Measurements from ENCODE around the gene PSMB11.

The PSMB11 gene

DNA sequence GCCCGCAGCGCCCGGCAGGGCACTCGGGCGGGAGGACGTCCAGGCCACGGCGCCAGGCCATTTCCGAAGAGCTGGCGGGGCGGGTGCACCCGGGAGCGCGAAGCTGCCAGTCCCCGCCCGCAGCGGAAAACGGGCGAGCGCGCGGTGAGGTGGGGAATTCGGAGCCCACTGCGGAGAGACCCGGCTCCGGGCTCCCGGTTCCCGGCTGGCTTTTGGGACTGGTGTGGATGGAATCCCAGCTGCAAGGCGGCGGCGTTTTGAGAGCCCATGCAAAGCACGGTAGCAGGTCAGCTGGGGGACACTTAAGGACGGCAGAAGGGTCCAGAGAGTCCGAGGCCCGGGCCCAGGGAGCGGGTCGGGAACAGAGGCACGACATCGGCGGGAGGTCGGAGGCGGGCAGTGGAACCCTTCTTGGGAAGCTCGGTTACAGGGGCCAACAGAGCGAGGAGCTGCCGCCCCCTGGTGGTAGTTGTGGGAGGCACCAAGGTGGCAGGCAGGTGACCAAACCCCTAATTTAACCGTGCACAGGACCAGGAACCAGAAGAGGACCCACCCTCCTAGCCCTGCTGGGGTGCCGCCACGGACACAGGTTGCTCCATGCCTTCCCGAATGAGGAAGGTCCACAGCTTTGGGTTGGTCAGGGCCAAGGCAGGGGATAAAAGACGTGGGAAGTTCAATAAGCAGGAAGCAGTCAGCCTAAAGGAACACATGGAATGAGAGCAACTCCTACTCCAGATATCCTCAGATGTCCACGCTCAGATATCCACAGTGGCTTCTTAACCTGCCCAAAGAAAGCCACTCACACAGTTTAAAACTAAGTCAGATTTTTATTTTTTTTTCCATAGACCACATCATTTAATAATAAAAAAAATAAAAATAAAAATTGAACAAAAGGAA is 16.0 kb downstream of the PSMB11 start:
- Histone ChIP-seq H2AFZ (ENCODE audit: low read length) (no peak overlapping the region), H3K9me2 (ENCODE audit: low read depth, low read length) (no peaks in the 10 kb centered on the region), H3K9me3 (ENCODE audit: low read length) (no peaks in the 10 kb centered on the region), H3K79me2 (ENCODE audit: insufficient read depth, low read length) (no peaks in the 10 kb centered on the region), H3K9ac (ENCODE audit: low read length) (peak overlapping the region; percentile 58), H4K20me1 (ENCODE audit: insufficient read depth, low read length) (no peaks in the 10 kb centered on the region), H3K4me1 (ENCODE audit: insufficient read depth, low read length, severe bottlenecking) (peaks cover 18% of the 10 kb centered on the region), H3K4me3 (ENCODE audit: low read depth, low read length, poor library complexity, severe bottlenecking) (peak overlapping the region; percentile 63), H3K36me3 (ENCODE audit: insufficient read depth, low read length) (peaks cover 44% of the 10 kb centered on the region), H3F3A (ENCODE audit: insufficient read depth, low read length) (no peaks in the 10 kb centered on the region), H3K27me3 (ENCODE audit: insufficient read depth, low read length) (no peaks in the 10 kb centered on the region), H3K4me2 (ENCODE audit: low read length) (peak overlapping the region; percentile 81), H3K27ac (ENCODE audit: low read depth, low read length, poor library complexity, severe bottlenecking) (no peak overlapping the region)
- no peak for TF ChIP-seq EZH2 (IDR thresholded peaks at IDR 0.05; ENCODE audit: borderline replicate concordance, low read length)
- TF ChIP-seq, protein P1, sequence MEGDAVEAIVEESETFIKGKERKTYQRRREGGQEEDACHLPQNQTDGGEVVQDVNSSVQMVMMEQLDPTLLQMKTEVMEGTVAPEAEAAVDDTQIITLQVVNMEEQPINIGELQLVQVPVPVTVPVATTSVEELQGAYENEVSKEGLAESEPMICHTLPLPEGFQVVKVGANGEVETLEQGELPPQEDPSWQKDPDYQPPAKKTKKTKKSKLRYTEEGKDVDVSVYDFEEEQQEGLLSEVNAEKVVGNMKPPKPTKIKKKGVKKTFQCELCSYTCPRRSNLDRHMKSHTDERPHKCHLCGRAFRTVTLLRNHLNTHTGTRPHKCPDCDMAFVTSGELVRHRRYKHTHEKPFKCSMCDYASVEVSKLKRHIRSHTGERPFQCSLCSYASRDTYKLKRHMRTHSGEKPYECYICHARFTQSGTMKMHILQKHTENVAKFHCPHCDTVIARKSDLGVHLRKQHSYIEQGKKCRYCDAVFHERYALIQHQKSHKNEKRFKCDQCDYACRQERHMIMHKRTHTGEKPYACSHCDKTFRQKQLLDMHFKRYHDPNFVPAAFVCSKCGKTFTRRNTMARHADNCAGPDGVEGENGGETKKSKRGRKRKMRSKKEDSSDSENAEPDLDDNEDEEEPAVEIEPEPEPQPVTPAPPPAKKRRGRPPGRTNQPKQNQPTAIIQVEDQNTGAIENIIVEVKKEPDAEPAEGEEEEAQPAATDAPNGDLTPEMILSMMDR (IDR thresholded peaks at IDR 0.05; ENCODE audit: low read length) = peak; percentile 95

DNA sequence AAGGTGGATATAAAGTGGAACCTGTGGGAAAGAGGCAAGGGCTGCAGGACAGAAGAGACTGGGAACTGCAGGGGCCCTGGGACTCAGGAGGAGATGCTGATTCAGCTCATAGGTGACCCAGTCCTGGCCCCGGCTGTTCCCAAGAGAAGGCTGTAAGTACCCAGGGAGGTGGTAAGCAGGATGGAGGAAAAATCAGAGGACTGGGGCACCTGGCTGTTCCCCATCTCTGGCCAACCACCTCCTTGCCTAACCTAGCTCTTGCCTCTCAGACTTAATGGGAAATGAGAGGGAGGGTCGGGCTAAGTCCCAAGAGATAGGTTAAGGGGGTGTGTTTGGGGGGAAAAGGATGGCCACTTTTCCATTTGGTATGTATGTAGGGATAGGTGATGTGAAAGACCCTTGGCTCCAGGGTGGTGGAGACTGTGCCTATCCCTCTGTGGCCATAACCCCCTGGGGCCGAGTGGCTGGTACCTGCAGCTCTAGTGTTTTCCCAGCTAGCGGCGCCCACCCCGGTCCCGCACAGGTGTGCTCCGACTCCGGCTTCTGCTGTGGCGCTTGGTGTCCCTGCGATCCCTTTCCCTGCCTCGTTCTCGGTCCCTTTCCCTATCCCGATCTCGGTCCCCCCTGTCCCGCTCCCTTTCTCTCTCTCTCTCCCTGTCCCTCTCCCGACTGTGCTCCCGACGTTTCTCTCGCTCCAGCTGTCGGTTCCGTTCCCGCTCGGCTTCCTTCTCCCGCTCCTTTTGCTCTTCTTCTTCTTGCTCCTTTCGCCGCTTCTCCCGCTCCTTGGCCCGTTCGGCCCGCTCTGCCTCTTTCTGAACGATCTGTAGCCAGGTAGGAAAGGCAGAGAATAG is 16.9 kb downstream of the PSMB11 start:
- Histone ChIP-seq H3K4me2 (ENCODE audit: low read length) (no peak overlapping the region), H3K9ac (ENCODE audit: low read length) (no peak overlapping the region), H3K36me3 (ENCODE audit: insufficient read depth, low read length) (peaks cover 53% of the 10 kb centered on the region), H3F3A (ENCODE audit: insufficient read depth, low read length) (no peaks in the 10 kb centered on the region), H3K9me3 (ENCODE audit: low read length) (no peaks in the 10 kb centered on the region), H2AFZ (ENCODE audit: low read length) (no peak overlapping the region), H3K4me3 (ENCODE audit: low read depth, low read length, poor library complexity, severe bottlenecking) (no peak overlapping the region), H3K9me2 (ENCODE audit: low read depth, low read length) (no peaks in the 10 kb centered on the region), H4K20me1 (ENCODE audit: insufficient read depth, low read length) (no peaks in the 10 kb centered on the region), H3K79me2 (ENCODE audit: insufficient read depth, low read length) (no peaks in the 10 kb centered on the region), H3K4me1 (ENCODE audit: insufficient read depth, low read length, severe bottlenecking) (peaks cover 18% of the 10 kb centered on the region), H3K27ac (ENCODE audit: low read depth, low read length, poor library complexity, severe bottlenecking) (no peak overlapping the region), H3K27me3 (ENCODE audit: insufficient read depth, low read length) (no peaks in the 10 kb centered on the region)
- TF ChIP-seq EZH2 (IDR thresholded peaks at IDR 0.05; ENCODE audit: borderline replicate concordance, low read length) = no peak
- TF ChIP-seq, protein P1 (IDR thresholded peaks at IDR 0.05; ENCODE audit: low read length) = no peak

DNA sequence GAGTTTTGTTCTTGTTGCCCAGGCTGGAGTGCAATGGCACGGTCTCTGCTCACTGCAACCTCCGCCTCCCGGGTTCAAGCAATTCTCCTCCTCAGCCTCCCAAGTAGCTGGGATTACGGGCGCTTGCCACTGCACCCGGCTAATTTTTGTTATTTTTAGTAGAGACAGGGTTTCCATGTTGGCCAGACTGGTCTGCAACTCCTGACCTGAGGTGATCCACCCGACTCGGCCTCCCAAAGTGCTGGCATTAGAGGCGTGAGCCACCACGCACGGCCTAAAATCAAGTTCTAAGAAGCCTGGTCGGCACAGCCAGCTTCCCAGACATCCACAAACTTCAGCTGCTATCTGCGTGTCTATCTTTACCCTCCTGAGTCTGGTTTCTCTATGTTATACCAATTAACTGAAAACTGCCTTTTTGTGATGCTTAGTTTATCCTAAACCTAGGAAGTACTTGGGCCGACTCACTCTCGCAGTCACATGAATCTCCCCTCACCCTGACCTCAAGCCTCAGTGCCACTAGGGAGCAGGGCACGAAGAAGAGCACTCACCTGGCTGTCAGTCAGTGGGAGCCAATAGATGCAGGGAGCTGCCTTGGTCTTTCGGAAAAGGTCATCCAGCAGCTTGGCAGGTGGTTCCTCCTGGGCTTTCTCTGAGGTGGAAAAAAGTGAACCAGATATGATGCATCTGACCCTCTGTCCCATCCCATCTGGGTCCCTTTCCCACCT is 18.7 kb downstream of the PSMB11 start:
- H3F3A ChIP-seq (ENCODE audit: insufficient read depth, low read length) = no peaks in the 10 kb centered on the region
- TF ChIP-seq EZH2 (IDR thresholded peaks at IDR 0.05; ENCODE audit: borderline replicate concordance, low read length) = no peak
- TF ChIP-seq, protein P1 (IDR thresholded peaks at IDR 0.05; ENCODE audit: low read length) = no peak
- no peak overlapping the region for H3K27ac ChIP-seq (ENCODE audit: low read depth, low read length, poor library complexity, severe bottlenecking)

More for the DNA sequence above, 18.7 kb downstream of the PSMB11 start:
- Histone ChIP-seq H3K9me2 (ENCODE audit: low read depth, low read length) (no peaks in the 10 kb centered on the region), H3K27me3 (ENCODE audit: insufficient read depth, low read length) (no peaks in the 10 kb centered on the region), H3K9ac (ENCODE audit: low read length) (no peak overlapping the region), H3K4me2 (ENCODE audit: low read length) (no peak overlapping the region), H4K20me1 (ENCODE audit: insufficient read depth, low read length) (no peaks in the 10 kb centered on the region), H3K36me3 (ENCODE audit: insufficient read depth, low read length) (peaks cover 71% of the 10 kb centered on the region), H3K4me1 (ENCODE audit: insufficient read depth, low read length, severe bottlenecking) (peaks cover 18% of the 10 kb centered on the region), H3K9me3 (ENCODE audit: low read length) (no peaks in the 10 kb centered on the region), H2AFZ (ENCODE audit: low read length) (no peak overlapping the region), H3K4me3 (ENCODE audit: low read depth, low read length, poor library complexity, severe bottlenecking) (no peak overlapping the region), H3K79me2 (ENCODE audit: insufficient read depth, low read length) (no peaks in the 10 kb centered on the region)

Data from OCI-LY1 (cell line).